Measurements from ENCODE around the gene SRCIN1.
"Not testable (repeated sequence)": the region's sequence is repeated elsewhere in the genome, so short reads cannot be mapped to it uniquely, and the experiment has no call there.

Gene SRCIN1

DNA sequence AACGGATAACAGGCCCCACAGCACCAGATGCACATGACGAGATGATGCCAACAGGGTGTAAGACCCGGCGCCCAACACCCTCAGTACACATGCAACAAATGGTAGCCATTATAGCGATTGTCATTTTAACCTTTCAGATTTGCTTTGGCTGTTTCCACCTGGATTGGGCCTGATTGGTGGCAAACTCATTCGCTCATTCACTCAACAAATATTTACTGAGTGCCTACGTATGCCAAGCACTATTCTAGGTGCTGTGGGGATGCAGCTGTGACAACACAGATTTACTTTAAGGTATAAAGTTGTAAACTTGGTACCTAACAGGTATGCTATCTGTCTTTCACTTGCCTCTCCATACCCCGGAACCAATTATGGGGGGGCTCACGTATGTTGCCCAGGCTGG is 66.8 kb downstream of the SRCIN1 start:
- no peak for DNase-seq

DNA sequence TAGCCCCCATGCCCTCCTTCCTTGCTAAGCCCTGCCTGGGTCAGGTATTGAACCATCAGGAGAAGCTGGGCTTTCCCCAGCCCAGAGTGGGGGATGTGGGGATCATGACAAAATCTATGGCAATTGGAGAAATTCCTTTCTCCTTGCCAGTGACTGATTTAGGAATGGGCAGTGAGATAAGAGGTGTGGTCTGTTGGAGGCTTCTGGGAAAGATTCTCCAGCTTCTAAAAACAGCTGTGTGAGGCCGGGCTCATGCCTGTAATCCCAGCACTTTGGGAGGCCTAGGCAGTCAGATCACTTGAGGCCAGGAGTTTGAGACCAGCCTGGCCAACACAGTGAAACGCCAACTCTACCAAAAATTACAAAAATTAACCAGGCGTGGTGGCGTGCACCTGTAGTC is 69.1 kb downstream of the SRCIN1 start:
- no peak for DNase-seq

DNA sequence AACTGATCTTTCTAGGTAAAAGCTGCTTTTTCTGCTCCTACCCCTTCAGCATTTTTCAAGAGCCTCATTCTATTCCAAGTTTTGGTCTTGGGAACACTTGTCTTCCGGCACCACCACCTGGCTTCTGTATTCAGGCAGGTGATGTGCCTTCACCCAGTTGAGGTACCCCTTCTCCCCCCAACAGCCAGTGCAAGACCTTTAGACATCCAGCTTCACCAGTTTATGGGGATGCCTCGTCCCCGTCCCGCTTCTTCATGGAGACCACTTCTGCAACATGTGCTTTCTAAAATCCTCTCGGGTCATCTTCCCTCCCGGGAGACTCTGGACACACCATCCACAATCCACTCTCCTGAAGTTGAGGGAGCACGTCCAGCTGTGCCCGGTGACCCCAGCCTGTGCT is 69.9 kb downstream of the SRCIN1 start:
- DNase-seq = no peak

DNA sequence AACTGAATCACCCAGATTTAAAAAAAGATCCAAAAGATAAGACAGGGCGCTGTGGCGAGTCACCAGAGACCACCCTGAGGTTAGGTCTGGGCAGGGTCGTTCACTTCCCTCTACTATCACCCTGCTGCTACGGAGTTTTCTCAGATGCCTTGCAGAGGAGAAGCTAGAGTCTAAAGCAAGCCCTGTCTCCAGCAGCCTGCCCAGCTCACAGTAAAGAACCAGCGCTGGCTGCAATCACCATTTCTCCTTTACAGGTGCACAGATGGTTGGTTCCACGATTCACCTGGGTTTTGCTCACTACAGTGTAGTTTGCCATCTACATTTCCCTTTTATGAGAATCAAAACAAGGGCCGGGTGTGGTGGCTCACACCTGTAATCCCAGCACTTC is 71.3 kb downstream of the SRCIN1 start:
- no peak for DNase-seq

DNA sequence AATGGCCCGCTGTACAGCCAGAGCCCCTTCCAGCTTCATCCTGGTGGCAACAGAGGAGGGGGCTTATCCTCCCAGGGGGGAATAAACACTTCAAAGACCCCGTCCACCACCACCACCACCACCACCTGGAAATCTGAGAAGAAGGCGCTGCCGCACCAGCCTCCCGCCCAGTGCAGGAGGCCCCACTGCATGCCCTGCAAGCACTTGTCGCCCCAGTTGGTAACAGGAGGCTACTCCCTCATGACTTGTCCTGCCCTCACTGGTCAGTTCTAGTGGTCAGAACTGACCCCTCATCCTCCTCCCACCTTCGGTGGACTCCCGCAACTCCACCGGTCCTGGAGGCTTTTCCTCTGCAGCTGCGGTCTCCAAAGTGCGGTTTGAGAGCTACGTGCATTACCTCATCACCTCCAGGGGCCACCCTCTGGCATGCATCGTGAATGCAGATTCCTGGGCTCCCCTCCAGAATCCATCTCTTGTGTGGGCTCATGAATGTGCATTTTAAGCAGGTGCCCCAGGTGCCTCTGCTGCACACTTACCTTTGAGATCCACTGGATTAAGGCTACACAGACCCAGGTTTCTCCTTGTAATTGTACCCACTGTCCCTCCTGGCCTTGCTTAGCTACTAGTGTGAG is 71.8 kb downstream of the SRCIN1 start:
- DNase-seq = no peak

DNA sequence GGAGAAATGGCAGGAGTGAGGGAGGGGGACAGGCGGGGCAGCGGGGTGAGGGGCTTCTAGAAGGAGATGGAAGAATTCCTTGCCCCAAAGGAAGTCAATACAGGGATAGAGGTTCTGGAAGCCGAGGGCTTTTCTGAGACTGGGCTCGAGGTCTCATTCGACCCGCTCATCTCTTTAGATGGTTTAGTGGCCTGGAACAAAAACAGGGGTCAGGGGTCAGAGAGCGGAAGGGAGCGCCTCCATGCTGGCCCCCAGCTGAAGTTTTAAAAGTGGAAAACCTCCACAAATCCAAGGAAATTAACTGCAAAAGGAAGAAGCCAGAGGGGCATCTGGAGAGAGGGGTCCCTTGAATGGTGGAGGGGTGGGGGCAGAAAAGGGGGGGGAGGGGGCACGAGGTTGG is 72.5 kb downstream of the SRCIN1 start:
- DNase-seq = no peak

DNA sequence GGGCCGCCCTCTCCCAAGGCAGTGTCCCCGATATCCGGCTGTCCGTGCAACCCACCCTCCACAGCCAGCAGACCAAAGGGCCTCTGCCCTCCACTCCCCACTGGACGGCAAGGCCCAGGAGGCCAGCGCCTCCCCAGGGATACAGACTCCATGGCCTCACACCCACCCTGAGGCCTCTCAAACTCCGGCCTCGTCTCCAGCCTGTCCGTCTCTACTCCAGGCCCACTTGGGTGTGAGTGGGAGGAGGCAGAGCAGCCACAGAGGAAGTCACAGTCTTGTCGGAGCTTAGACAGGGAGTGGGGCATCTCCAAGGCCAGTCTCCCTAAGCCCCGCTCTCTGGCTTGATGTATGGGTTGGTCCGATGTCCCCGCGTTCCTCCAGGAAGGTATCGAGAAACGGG is 73.3 kb downstream of the SRCIN1 start:
- DNase-seq = no peak

DNA sequence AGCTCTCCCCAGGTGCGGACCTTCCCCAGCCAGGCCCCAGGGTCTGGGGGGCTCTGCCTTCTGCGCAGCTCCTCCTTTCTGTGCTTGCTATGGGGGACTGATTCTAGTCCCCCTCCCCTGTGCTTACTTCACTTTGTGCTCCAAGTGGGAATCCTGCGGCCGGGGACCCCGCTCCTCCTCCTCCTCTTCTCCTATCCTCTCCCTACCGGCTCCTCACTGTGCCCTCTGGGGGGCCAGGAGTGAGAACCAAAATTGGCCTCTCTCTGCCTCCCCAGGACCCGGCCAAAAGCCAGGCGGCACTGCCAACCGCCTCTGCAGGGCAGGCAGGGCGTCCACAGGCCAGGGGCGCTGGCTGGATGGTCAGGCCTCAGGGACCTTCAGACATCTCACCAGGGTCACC is 74.0 kb downstream of the SRCIN1 start:
- DNase-seq = not testable (repeated sequence)

DNA sequence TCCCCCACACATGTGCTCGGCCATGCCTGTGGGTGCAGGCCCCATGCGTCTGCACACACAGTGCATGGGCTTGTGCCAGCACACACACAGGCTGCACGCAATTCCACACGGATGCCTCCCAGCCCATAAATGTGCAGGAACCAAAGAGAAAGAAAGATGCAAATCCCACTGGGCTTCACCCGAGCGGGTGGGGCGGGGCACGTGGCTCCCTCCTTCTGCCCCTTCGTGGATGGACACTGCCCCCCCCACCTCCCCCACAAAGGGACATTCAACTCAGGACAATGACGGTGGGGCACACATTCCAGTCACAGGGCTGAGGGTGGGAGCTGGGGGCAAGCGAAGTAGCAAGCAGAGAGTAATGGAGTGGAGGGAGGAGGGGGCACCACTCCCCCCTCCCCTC is 74.9 kb downstream of the SRCIN1 start:
- DNase-seq = not testable (repeated sequence)

DNA sequence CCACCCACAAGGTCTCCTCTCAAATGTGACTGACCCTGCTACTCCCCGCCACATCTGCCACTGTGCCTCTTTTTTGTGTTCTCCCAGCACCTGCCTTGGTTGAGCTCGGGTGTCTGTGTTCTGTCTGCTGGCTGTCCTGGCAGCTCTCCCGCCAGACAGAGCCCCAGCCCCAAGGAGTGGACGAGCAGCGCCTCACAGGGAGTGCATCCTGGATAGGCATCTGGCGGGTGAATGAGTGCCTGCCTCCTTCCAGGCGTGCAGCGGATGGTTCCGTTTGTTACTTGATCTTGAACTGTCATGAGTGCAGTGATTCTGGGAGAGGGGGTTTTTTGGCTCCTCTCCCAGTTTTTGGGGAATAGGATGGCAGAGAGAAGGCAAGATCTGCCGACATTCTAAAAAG is 77.6 kb downstream of the SRCIN1 start:
- DNase-seq = not testable (repeated sequence)

DNA sequence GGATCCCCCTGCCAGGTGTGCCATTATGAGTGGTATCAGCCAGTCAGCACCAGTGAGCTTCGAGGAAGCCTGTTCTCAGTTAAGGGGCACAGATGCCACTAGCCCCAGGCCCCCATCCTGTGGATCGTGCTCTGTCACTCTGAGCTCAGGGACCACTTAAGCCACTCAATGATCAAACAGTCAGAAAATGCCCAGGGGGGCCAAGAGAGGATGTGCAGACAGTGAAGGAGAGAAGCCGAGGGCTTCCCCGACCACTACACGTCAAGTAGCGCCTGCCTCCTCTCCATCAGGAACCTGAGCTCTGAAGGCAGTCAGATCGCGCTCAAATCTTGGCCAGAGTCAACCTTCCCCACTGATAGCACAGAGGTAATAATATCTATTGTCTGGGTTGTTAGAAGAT is 79.2 kb downstream of the SRCIN1 start:
- DNase-seq = not testable (repeated sequence)

DNA sequence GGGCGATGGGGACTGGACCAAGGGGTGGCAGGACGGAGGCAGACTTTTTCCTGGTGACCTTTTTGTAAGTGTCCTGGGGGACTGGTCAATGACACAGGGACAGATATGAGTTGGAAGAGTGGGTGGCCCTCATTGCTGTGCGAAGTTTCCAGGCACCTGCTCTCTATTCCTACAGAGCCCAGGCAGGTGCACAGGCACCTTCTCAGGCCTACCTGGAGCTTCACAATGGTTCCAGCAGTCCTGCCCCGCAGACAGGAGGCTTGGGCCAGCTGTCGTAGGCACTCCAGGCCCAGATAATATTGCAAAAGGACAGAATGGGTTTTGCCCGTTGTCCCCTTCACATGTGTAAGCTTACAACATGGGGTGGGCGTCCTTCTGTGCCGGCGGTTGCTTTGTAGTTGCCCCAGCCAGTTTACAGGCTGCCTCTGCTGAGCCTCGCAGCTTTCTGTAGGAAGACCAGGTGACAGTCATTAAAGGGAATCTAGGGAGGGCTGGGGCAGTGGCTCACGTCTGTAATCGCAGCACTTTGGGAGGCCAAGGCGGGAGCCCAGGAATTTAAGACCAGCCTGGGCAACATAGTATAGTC is 93.2 kb downstream of the SRCIN1 start:
- no peak for DNase-seq

DNA sequence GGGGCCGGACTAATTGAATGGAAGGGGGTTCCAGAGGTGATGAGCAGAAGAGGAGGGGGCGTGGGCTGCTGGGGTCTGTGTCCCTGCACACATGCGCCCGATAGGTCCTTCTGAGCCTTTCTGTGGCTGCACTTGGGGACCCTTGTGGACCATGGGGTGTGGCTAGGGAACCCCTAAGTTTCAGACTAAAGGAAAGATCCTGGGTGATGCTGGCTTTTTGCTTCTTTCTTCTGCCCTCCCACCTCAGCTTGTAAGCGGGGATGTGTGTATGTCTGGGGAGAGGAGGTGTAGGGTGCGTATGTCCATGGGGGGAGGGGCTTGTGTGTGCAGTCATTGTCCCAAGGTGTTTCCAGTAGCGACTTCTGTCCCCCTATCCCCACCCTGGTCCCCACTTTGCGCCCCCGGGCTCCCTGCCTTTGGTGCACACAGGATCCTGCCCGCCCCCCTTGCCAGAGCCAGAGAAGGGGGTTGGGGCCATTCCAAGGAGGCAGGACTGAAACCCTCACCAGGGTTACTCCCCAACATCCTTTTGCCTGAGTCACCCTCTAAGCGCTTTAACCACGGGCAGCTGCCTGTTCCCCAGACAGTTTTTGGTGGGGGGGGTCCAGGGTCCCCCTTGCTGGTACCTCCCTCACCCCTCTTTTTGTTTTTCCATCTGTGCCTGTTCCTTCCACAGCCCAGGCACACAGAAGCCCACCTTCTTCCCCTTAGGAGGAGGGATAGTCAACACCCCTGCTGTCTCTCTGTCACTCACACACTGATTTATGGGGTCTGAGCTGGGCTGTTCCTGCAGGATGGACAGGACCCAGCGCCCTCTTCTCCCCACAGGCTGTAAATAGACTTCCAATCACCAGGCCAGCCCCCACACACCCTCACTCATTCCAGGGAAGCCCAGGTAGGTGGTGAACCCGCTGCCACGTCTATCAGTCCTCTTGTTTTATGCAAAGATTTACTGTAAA is 94.3 kb downstream of the SRCIN1 start:
- no peak for DNase-seq

DNA sequence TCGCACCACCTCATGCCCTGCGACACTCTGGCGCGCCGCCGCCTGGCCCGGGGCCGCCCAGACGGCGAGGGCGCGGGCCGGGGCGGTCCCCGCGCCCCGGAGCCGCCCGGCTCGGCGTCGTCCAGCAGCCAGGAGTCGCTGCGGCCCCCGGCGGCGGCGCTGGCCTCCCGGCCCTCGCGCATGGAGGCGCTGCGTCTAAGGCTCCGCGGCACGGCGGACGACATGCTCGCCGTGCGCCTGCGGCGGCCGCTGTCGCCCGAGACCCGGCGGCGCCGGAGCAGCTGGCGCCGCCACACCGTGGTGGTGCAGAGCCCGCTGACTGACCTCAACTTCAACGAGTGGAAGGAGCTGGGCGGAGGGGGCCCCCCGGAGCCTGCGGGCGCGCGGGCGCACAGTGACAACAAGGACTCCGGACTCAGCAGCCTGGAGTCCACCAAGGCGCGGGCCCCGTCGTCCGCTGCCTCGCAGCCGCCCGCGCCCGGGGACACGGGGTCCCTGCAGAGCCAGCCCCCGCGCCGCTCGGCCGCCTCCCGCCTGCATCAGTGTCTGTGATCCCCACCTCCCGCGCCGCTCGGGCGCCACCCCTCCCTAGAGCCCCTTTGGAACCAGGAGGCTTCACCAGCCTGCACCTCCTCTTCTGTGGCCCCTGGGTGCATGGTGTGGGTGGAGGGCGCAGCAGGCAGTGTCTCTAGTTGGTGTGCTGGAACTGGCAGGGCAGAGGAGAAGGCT is 95.2 kb downstream of the SRCIN1 start:
- DNase-seq = no peak

DNA sequence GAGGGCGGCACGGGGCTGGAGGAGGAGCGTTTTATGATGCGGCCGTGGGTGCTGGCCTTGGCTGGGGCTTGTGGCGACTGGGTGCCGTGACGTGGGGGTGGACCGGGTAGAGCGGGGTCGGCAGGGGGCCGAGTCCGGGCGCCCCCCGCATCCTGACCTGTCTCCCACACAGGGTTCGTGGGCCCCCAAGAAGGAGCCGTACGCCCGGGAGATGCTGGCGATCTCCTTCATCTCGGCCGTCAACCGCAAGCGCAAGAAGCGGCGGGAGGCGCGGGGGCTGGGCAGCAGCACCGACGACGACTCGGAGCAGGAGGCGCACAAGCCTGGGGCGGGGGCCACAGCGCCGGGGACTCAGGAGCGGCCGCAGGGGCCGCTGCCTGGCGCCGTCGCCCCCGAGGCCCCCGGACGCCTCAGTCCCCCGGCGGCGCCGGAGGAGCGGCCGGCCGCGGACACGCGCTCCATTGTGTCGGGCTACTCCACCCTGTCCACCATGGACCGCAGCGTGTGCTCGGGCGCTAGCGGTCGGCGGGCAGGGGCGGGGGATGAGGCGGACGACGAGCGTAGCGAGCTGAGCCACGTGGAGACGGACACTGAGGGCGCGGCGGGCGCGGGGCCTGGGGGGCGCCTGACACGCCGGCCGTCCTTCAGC is 95.9 kb downstream of the SRCIN1 start:
- DNase-seq = no peak

DNA sequence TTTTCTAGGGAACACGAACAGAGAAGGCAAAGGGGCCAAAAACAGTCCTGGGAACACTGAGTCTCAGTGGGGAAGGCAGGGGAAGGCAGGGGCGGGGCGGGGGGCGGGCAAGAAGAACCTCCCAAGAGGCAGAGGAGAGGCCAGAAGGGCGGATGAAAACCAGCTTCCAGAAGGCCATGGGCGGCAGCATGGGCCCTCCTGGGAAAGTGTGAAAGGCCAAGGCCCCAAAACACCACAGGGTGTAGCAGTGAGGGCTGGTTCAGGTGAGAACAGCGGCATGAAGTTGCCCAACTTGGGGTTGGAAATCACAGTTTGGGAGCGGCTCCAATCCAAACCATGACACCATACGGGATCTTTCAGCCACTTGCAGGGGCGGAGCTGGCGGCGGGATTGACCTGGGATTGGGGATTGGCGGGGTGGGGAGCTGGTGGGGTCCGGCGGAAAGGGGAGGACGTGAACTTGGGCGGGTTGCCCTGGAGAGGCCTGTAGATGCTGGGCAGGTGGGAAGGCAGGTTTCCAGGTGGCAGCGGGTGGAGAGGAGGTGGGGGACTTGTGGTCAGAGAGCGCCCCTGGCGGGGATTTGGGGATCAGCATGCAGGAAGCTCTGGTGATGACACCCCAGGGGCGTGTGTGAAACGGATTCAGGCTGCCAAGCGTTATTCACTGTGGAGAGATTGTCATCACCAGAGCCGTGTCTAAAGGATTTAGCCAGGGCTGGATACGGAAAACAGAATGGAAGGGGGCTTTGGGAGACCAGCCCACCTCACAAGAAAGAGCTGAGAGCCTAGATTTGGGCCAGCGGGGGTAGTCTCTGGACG is 96.6 kb downstream of the SRCIN1 start:
- DNase-seq = peak; percentile 72

DNA sequence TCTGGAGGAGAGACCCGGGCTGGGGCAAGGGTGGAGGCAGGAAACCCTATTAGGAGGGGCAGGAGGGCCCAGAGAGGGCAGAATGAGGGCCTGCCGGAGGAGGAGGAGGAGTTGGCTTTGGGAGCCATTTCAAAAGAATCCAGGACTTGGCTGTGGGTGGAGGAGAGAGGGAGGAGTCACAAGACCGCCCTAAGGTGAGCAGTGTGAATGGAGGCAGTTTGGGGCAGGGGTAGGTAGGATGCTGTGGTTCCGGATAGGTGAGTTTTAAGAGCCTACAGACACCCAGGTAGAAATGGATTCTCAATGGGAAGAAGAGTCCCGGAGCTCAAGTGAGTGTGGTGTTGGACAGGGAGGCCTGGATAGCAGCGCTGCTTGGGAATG is 97.2 kb downstream of the SRCIN1 start:
- no peak for DNase-seq

DNA sequence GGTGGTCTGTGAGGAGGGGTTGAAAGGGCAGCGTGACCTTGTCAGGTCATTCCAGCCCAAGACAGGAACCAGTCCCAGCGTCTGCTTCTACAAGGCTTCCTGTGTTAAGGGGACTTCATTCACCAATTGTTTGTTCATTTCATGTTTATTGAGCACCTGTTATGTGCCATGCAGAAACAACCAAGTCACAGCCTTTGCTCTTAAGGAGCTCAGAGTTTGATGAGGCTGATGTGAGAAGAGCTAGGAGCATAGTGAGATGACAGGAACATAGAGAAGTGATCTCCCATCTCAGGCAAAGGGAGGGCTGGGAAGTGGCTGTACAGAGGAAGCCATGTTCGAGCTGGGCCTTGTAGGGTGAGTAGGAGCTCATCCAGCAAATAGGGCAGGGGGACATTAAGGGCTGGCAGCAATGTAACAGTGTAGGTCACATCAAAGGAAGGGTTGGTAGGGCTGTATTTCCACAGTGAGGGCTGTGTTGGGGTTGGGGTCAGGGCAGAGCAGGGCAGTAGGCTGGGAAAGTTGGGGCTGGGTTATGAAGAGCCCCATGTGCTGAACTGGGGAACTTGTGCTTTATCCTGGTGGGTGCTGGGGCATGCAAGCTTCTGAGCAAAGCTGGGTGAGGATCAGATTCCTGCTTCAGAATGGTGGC is 97.7 kb downstream of the SRCIN1 start:
- DNase-seq = no peak

DNA sequence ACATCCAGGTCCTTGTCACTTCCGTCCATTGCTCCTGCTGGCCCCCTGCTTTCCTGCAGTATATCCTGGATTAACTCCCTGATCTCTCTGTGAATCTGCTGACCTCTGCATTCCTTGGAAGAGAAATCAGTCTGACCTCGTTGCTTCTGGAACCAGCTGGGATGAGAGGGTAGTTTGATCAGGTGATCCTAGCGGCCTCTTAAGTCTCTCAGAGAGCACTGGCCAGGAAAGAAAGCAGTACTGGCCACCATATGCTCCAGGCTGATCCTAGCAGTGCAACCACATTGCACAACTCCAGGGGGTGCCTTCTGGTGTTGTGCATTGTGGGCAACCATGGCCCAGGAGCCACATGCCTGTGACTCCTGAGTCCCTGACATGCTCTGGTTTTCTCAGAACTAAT is 98.3 kb downstream of the SRCIN1 start:
- no peak for DNase-seq

DNA sequence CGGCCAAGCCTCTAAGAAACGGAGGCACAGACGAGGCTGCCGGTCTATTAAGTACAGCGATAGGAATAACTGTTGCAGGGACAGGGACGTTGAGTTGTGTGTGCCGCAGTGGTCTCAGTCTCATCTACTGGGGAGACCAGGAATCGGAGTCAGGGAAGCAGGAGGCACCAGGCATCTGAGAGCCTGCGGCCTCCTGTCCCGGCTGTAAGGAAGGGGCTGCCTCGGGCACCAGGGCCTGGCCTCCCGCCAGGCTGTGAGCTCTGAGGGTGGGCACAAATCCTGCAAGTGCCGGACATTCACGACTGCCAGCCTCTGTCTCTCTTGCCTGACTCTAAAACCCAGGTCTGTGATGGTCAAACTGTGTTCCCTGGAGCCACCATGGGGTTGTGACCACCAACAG is 101.5 kb downstream of the SRCIN1 start:
- DNase-seq = no peak

DNA sequence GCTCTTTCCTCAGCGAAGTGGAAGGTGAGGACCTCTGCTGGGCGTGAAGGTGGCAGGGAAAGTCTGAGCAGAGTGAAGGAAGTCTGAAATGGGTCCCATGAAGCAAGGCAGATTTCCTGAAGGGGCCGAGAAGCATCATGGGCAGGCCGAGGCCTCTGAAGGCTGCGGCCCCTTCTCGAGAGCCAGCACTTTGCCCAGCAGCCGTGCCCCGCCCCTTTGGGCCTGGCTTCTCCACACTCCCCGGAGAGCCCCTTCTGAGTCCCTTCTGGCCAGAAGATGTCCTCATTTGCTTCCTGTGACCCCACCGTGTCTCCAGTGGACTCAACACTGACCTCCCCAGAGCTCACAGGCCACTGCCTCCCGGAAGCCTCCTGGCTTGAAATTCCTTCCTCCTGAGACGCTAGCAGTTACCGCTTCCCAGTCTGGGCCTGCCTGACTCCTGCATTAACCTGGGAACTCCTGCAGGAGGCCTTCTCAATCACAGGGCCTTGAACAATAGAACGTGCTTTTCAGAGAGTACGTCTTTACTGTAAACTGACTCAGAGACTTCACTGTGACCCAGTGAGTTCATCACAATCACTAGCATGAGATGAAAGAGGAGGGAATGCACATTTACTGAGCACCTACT is 102.4 kb downstream of the SRCIN1 start:
- not testable (repeated sequence) for DNase-seq

All from stimulated activated CD4-positive, alpha-beta T cell treated with anti-CD3 and anti-CD28 coated beads, Interleukin-12 subunit alpha, Interleukin-12 subunit beta, amount 100 ng/mL, for 4 hours (primary cell).